DOHH2 (cell line): ENCODE results near the gene CAPN7.

Experiments
- H3F3A ChIP-seq: fragments of 200-600 bp; sonication (generic), shearing (Covaris generic); 2 replicates; pipeline ENCODE4 v1.6.0; 2016; ENCODE audit warnings: antibody characterized with exemption, mild to moderate bottlenecking; ENCODE audit not compliant: control insufficient read depth, insufficient read depth
- H3K27ac ChIP-seq: fragments of 200-600 bp; sonication (generic); 2 replicates; pipeline ENCODE4 v1.5.1; 2014; ENCODE audit warnings: low read depth, mild to moderate bottlenecking, low read length, moderate library complexity
- H3K27me3 ChIP-seq: fragments of 200-600 bp; sonication (generic); 2 replicates; pipeline ENCODE4 v1.6.1; 2014; ENCODE audit warnings: mild to moderate bottlenecking, low read length, mixed read lengths; ENCODE audit not compliant: control insufficient read depth
- H3K36me3 ChIP-seq: fragments of 200-600 bp; sonication (generic); 2 replicates; pipeline ENCODE4 v1.6.1; 2014; ENCODE audit warnings: mild to moderate bottlenecking, low read length, moderate library complexity, mixed read lengths; ENCODE audit not compliant: control insufficient read depth
- H3K4me1 ChIP-seq: fragments of 200-600 bp; sonication (generic); 2 replicates; pipeline ENCODE4 v1.6.1; 2014; ENCODE audit warnings: mild to moderate bottlenecking, low read length, mixed read lengths; ENCODE audit not compliant: control insufficient read depth
- H3K4me2 ChIP-seq: fragments of 200-600 bp; sonication (generic); 2 replicates; pipeline ENCODE4 v1.6.0; 2014; ENCODE audit warnings: mild to moderate bottlenecking, low read length, moderate library complexity
- H3K4me3 ChIP-seq: fragments of 200-600 bp; sonication (generic); 2 replicates; pipeline ENCODE4 v1.5.1; 2014; ENCODE audit warnings: mild to moderate bottlenecking, low read length, mixed read lengths
- H3K79me2 ChIP-seq: fragments of 200-600 bp; sonication (generic); 2 replicates; pipeline ENCODE4 v1.6.1; 2014; ENCODE audit warnings: mild to moderate bottlenecking, low read length, mixed read lengths; ENCODE audit not compliant: control insufficient read depth
- H3K9me2 ChIP-seq: fragments of 200-600 bp; sonication (generic); replicated peaks from 2 replicates; pipeline ENCODE4 v1.6.1; 2014; ENCODE audit warnings: mild to moderate bottlenecking, low read length, mixed read lengths; ENCODE audit not compliant: control insufficient read depth
- H3K9me3 ChIP-seq: fragments of 200-600 bp; sonication (generic); 2 replicates; pipeline ENCODE4 v1.6.1; 2014; ENCODE audit warnings: antibody characterized with exemption, low read length, mixed read lengths; ENCODE audit not compliant: control insufficient read depth, insufficient read depth
- H4K20me1 ChIP-seq: fragments of 200-600 bp; sonication (generic); 2 replicates; pipeline ENCODE4 v1.6.0; 2014; ENCODE audit warnings: low read depth, mild to moderate bottlenecking, antibody characterized with exemption, low read length, moderate library complexity; ENCODE audit not compliant: control insufficient read depth, insufficient read depth
- EZH2phosphoT487 ChIP-seq: fragments of 200-600 bp; sonication (generic); IDR thresholded peaks from 2 replicates; pipeline ENCODE4 v1.6.1; 2017; ENCODE audit warnings: borderline replicate concordance, mild to moderate bottlenecking, antibody characterized with exemption, low read length, moderate library complexity, mixed read lengths
- TF ChIP-seq, protein P1 (sequence below): fragments of 200-600 bp; sonication (generic); IDR thresholded peaks from one replicate; pipeline ENCODE4 v1.5.1; 2014; ENCODE audit warnings: antibody characterized with exemption, mild to moderate bottlenecking, low read depth, low read length; ENCODE audit not compliant: poor library complexity, severe bottlenecking

Gene CAPN7

DNA sequence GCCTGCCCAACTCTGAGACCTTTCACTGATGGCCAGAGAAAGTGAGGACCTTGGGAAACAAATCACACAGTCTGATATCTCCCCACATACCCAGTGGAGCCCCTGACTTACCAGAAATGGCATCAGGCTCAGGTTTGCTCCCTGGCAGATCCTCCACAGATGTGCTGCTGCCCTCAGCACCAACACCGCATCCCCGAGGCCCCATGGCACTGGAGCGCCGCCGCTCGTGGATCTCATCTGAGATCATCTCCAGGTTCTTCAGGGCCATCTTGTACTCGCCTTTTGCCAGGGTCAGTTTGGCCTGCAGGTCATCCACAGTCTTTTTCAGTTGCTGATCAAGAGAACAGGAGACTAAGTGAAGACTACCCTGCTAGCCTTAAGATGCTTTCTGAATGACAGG, 52.7 kb downstream of the CAPN7 start:
- Histone ChIP-seq H3K4me1 (no peaks in the 10 kb centered on the region), H3K4me3 (no peak overlapping the region), H3K27me3 (no peaks in the 10 kb centered on the region), H3K9me3 (no peaks in the 10 kb centered on the region), H3K79me2 (no peaks in the 10 kb centered on the region), H3K36me3 (peaks cover 84% of the 10 kb centered on the region), H3K9me2 (no peaks in the 10 kb centered on the region), H3K27ac (no peak overlapping the region), H4K20me1 (no peaks in the 10 kb centered on the region), H3K4me2 (no peak overlapping the region), H3F3A (peaks cover 4% of the 10 kb centered on the region; the same call in 1 of the 2 replicates)
- no peak for TF ChIP-seq EZH2phosphoT487
- TF ChIP-seq, protein P1, sequence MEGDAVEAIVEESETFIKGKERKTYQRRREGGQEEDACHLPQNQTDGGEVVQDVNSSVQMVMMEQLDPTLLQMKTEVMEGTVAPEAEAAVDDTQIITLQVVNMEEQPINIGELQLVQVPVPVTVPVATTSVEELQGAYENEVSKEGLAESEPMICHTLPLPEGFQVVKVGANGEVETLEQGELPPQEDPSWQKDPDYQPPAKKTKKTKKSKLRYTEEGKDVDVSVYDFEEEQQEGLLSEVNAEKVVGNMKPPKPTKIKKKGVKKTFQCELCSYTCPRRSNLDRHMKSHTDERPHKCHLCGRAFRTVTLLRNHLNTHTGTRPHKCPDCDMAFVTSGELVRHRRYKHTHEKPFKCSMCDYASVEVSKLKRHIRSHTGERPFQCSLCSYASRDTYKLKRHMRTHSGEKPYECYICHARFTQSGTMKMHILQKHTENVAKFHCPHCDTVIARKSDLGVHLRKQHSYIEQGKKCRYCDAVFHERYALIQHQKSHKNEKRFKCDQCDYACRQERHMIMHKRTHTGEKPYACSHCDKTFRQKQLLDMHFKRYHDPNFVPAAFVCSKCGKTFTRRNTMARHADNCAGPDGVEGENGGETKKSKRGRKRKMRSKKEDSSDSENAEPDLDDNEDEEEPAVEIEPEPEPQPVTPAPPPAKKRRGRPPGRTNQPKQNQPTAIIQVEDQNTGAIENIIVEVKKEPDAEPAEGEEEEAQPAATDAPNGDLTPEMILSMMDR: no peak

DNA sequence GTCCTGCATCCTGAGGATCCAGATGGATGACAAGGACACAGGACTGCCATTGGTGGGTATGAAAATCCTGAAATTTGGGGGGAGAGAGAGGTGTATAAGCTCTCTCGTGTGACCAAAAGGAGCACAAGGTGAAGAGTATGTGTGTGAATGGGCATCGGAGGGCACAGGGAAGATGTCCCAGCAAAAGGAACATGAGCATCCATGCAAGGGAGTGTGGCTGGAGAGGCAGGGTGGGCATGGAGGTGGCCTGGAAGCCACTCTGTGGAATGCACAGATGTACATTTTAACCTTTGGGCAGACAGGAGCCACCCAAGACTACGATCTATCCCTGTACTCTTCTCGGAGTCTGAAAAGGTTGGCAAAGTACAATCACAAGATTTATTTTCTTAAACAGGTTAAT, 54.5 kb downstream of the CAPN7 start:
- H3K36me3 ChIP-seq: peaks cover 66% of the 10 kb centered on the region
- H3K27ac ChIP-seq: no peak overlapping the region
- no peaks in the 10 kb centered on the region for H3F3A ChIP-seq
- H3K4me3 ChIP-seq: no peak overlapping the region
- H3K9me2 ChIP-seq: no peaks in the 10 kb centered on the region
- H3K9me3 ChIP-seq: no peaks in the 10 kb centered on the region
- H3K4me2 ChIP-seq: no peak overlapping the region
- H4K20me1 ChIP-seq: no peaks in the 10 kb centered on the region
- no peaks in the 10 kb centered on the region for H3K27me3 ChIP-seq
- H3K79me2 ChIP-seq: no peaks in the 10 kb centered on the region; the same call in 1 of the 2 replicates
- TF ChIP-seq, protein P1: no peak
- TF ChIP-seq EZH2phosphoT487: no peak
- peaks cover 8% of the 10 kb centered on the region; the same call in 1 of the 2 replicates for H3K4me1 ChIP-seq

DNA sequence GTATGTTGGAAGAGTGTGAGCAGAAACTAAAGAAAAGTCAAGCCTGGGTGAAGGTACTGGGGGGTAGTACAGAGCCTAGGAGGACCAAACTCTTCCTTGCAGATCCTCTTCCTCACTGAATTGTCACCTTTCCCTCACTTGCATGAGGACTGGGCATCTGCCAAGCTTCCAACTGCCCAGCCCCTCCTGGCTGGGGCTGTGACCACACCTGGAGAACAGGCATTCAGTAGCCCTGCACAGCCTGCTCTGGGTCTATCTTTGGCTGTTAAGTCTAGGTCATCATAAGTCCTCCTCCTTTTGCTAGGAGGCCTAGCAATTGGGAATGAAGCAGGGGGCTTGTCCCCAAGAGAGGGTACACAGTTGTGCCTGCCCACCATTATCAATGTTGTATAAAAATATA, 55.2 kb downstream of the CAPN7 start:
- peaks cover 61% of the 10 kb centered on the region for H3K36me3 ChIP-seq
- H3K4me1 ChIP-seq: peaks cover 8% of the 10 kb centered on the region; the same call in 1 of the 2 replicates
- H3K79me2 ChIP-seq: no peaks in the 10 kb centered on the region; the same call in 1 of the 2 replicates
- H3K27ac ChIP-seq: no peak overlapping the region
- H3K9me3 ChIP-seq: no peaks in the 10 kb centered on the region
- no peaks in the 10 kb centered on the region for H3F3A ChIP-seq
- no peak overlapping the region for H3K4me2 ChIP-seq
- no peaks in the 10 kb centered on the region for H3K27me3 ChIP-seq
- no peaks in the 10 kb centered on the region for H3K9me2 ChIP-seq
- no peaks in the 10 kb centered on the region for H4K20me1 ChIP-seq
- TF ChIP-seq EZH2phosphoT487: no peak
- TF ChIP-seq, protein P1: no peak
- H3K4me3 ChIP-seq: no peak overlapping the region

DNA sequence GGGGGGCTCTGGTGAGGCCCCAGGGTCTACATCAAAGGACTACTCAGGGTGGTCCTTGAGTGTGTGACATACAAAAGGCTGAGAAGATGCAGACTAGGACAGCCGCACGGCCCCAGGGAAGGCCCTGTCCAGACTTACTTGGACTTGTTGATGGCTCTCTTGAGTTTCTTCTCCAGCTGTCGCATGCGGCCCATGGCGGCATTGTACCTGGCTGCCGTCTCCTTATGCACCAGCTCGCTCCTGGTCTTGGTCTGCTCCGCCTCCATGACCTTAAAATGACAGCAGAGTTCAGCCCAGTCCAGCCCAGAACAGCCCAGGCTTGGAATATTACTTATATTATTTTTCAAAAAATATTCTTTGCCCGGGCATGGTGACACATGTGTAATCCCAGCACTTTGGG, 56.0 kb downstream of the CAPN7 start:
- no peaks in the 10 kb centered on the region for H3K9me3 ChIP-seq
- no peak overlapping the region for H3K4me2 ChIP-seq
- no peaks in the 10 kb centered on the region for H3F3A ChIP-seq
- H3K79me2 ChIP-seq: no peaks in the 10 kb centered on the region; the same call in 1 of the 2 replicates
- H4K20me1 ChIP-seq: no peaks in the 10 kb centered on the region
- H3K9me2 ChIP-seq: no peaks in the 10 kb centered on the region
- H3K27ac ChIP-seq: no peak overlapping the region
- H3K4me3 ChIP-seq: no peak overlapping the region
- H3K4me1 ChIP-seq: peaks cover 8% of the 10 kb centered on the region; the same call in 1 of the 2 replicates
- H3K27me3 ChIP-seq: no peaks in the 10 kb centered on the region
- peaks cover 54% of the 10 kb centered on the region for H3K36me3 ChIP-seq
- TF ChIP-seq, protein P1: no peak
- no peak for TF ChIP-seq EZH2phosphoT487
